ENCODE measurements around the gene IFNGR2.

Gene IFNGR2

DNA sequence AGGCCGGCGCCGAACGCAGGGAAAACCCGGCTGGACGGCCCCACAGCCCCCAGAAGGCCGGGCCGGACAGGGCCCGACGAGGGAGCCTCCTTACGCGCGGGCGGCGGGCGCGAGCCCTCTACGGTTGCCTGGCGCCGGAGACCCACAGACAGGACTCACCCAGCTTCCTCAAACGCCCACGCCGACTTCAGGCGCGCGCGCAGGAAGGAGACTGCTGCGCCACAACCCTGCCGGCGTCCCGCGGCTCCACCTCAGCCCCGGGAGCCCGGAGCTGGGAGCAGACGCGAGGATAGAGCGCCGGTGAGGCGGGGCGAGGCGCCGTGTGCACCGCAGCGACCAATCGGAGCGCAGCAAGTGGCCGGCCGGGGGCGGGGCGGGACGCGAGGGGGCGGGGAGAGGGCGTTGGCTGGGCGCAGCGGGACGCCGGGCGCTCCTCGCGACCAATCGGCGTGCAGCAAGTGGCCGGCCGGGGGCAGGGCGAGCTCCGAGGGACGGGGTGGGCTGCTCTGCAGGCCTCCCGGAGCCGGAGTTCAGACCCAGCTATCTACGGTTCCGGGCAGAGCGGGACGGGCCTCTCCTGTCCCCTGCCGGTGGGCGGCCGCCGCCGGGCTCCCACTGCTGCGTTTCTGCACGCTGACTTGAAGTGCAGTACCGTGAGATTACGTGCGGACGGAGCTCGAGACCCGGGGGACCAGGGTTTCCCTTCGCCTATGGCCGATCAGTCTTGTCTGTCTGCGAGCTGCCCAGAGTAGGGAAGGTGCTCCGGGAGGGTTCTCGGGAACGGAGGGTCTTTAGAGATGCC, 76.7 kb downstream of the IFNGR2 start, which contains the start of gene TMEM50B:
TMEM50B (minus strand) TSS at position 296 of the 802 bp plus-strand sequence. CDS start 11,089 bp downstream, outside the sequence.
- Histone ChIP-seq H2BK12ac (ENCODE audit: low read length) (peak within 1 kb of the TSS; percentile 3), H2BK15ac (ENCODE audit: low read length) (peak within 1 kb of the TSS; percentile 89), H3K79me1 (ENCODE audit: low read depth, low read length) (peaks cover 5% of the 10 kb centered on the region), H3K9ac (ENCODE audit: low read depth, low read length, poor library complexity) (peak within 1 kb of the TSS; percentile 91), H3K4me2 (ENCODE audit: insufficient read depth, low read length, poor library complexity, severe bottlenecking) (peak within 1 kb of the TSS; percentile 97), H3K14ac (ENCODE audit: low read length) (peak within 1 kb of the TSS; percentile 71), H3K4ac (ENCODE audit: low read length) (no peak within 1 kb of the TSS), H2AFZ (ENCODE audit: low read length) (peak within 1 kb of the TSS; percentile 93), H3K18ac (ENCODE audit: low read length) (peak within 1 kb of the TSS; percentile 98), H3K23ac (ENCODE audit: low read depth, low read length, poor library complexity) (peak within 1 kb of the TSS; percentile 99), H2BK120ac (ENCODE audit: low read depth, low read length) (no peak within 1 kb of the TSS), H3K36me3 (replicated peaks in 1 of 2; ENCODE audit: control insufficient read depth in 2 of 2, insufficient read depth in 2 of 2, low read length in 2 of 2) (peaks cover 0 to 3% of the 10 kb centered on the region in 2 donors), H4K8ac (ENCODE audit: low read depth, low read length) (peak within 1 kb of the TSS; percentile 17), H3K4me3 (ENCODE audit: low read length in 2 of 2) (peak within 1 kb of the TSS; percentile 75 to 99), H3K27me3 (ENCODE audit: control insufficient read depth in 3 of 3, insufficient read depth in 3 of 3, low read depth in 1 of 3, low read length in 3 of 3) (no peaks in the 10 kb centered on the region), H2BK5ac (ENCODE audit: low read length) (peak within 1 kb of the TSS; percentile 75), H3K4me1 (ENCODE audit: control insufficient read depth in 2 of 2, insufficient read depth in 1 of 2, low read depth in 1 of 2, low read length in 2 of 2) (peaks cover 0 to 6% of the 10 kb centered on the region in 2 donors), H4K91ac (ENCODE audit: low read depth, low read length, poor library complexity) (no peak within 1 kb of the TSS), H3K9me3 (replicated peaks in 1 of 2; ENCODE audit: control insufficient read depth in 2 of 2, insufficient read depth in 1 of 2, low read depth in 1 of 2, low read length in 2 of 2) (no peaks in the 10 kb centered on the region), H2AK5ac (ENCODE audit: low read depth, low read length) (no peak within 1 kb of the TSS), H3K27ac (replicated peaks; ENCODE audit: low read length) (peak within 1 kb of the TSS; percentile 90)
- no CpG with 5 or more reads among the region's 93 CpGs for WGBS, 2 donors (ENCODE audit: extremely low coverage in 2 of 2, insufficient read length in 2 of 2, insufficient replicate concordance in 1 of 2)
- peak; percentile 96 for DNase-seq (ENCODE audit: low spot score)

GRCh38 chr21:33480481-33481103, 77.4 kb downstream of the IFNGR2 start:
- Histone ChIP-seq H2AK5ac (ENCODE audit: low read depth, low read length) (no peak overlapping the region), H3K4me1 (ENCODE audit: control insufficient read depth in 2 of 2, insufficient read depth in 1 of 2, low read depth in 1 of 2, low read length in 2 of 2) (peaks cover 0 to 6% of the 10 kb centered on the region in 2 donors), H3K18ac (ENCODE audit: low read length) (peak overlapping the region; percentile 97), H3K79me1 (ENCODE audit: low read depth, low read length) (peaks cover 5% of the 10 kb centered on the region), H3K36me3 (replicated peaks in 1 of 2; ENCODE audit: control insufficient read depth in 2 of 2, insufficient read depth in 2 of 2, low read length in 2 of 2) (peaks cover 0 to 3% of the 10 kb centered on the region in 2 donors), H3K14ac (ENCODE audit: low read length) (no peak overlapping the region), H3K23ac (ENCODE audit: low read depth, low read length, poor library complexity) (peak overlapping the region; percentile 93), H3K4ac (ENCODE audit: low read length) (no peak overlapping the region), H3K27me3 (ENCODE audit: control insufficient read depth in 3 of 3, insufficient read depth in 3 of 3, low read depth in 1 of 3, low read length in 3 of 3) (no peaks in the 10 kb centered on the region), H4K91ac (ENCODE audit: low read depth, low read length, poor library complexity) (no peak overlapping the region), H3K4me3 (ENCODE audit: low read length in 2 of 2) (peak overlapping the region; percentile 75 to 86), H3K27ac (replicated peaks; ENCODE audit: low read length) (peak overlapping the region; percentile 90), H2AFZ (ENCODE audit: low read length) (peak overlapping the region; percentile 93), H2BK5ac (ENCODE audit: low read length) (peak overlapping the region; percentile 75), H3K4me2 (ENCODE audit: insufficient read depth, low read length, poor library complexity, severe bottlenecking) (peak overlapping the region; percentile 86), H2BK15ac (ENCODE audit: low read length) (no peak overlapping the region), H2BK120ac (ENCODE audit: low read depth, low read length) (no peak overlapping the region), H4K8ac (ENCODE audit: low read depth, low read length) (no peak overlapping the region), H3K9ac (ENCODE audit: low read depth, low read length, poor library complexity) (peak overlapping the region; percentile 84), H2BK12ac (ENCODE audit: low read length) (peak overlapping the region; percentile 3), H3K9me3 (replicated peaks in 1 of 2; ENCODE audit: control insufficient read depth in 2 of 2, insufficient read depth in 1 of 2, low read depth in 1 of 2, low read length in 2 of 2) (no peaks in the 10 kb centered on the region)
- no peak for DNase-seq (ENCODE audit: low spot score)
- no CpG with 5 or more reads among the region's 17 CpGs for WGBS, 2 donors (ENCODE audit: extremely low coverage in 2 of 2, insufficient read length in 2 of 2, insufficient replicate concordance in 1 of 2)

GRCh38 chr21:33481314-33481943, 78.2 kb downstream of the IFNGR2 start:
- no CpG with 5 or more reads among the region's 9 CpGs for WGBS, 2 donors (ENCODE audit: extremely low coverage in 2 of 2, insufficient read length in 2 of 2, insufficient replicate concordance in 1 of 2)
- H2BK15ac ChIP-seq (ENCODE audit: low read length) = peak overlapping the region; percentile 78
- no peak for DNase-seq (ENCODE audit: low spot score)

More at GRCh38 chr21:33481314-33481943, 78.2 kb downstream of the IFNGR2 start:
- Histone ChIP-seq H3K9ac (ENCODE audit: low read depth, low read length, poor library complexity) (no peak overlapping the region), H2AFZ (ENCODE audit: low read length) (no peak overlapping the region), H3K27ac (replicated peaks; ENCODE audit: low read length) (no peak overlapping the region), H3K18ac (ENCODE audit: low read length) (no peak overlapping the region), H4K91ac (ENCODE audit: low read depth, low read length, poor library complexity) (no peak overlapping the region), H2AK5ac (ENCODE audit: low read depth, low read length) (no peak overlapping the region), H3K36me3 (replicated peaks in 1 of 2; ENCODE audit: control insufficient read depth in 2 of 2, insufficient read depth in 2 of 2, low read length in 2 of 2) (peaks cover 0 to 3% of the 10 kb centered on the region in 2 donors), H3K14ac (ENCODE audit: low read length) (no peak overlapping the region), H3K4me1 (ENCODE audit: control insufficient read depth in 2 of 2, insufficient read depth in 1 of 2, low read depth in 1 of 2, low read length in 2 of 2) (peaks cover 0 to 6% of the 10 kb centered on the region in 2 donors), H3K79me1 (ENCODE audit: low read depth, low read length) (peaks cover 5% of the 10 kb centered on the region), H2BK120ac (ENCODE audit: low read depth, low read length) (no peak overlapping the region), H3K23ac (ENCODE audit: low read depth, low read length, poor library complexity) (peak overlapping the region; percentile 22), H3K4me3 (ENCODE audit: low read length in 2 of 2) (peak overlapping the region in 1 of 2 donors; percentile 64), H3K27me3 (ENCODE audit: control insufficient read depth in 3 of 3, insufficient read depth in 3 of 3, low read depth in 1 of 3, low read length in 3 of 3) (no peaks in the 10 kb centered on the region), H2BK12ac (ENCODE audit: low read length) (no peak overlapping the region), H4K8ac (ENCODE audit: low read depth, low read length) (no peak overlapping the region), H2BK5ac (ENCODE audit: low read length) (no peak overlapping the region), H3K4ac (ENCODE audit: low read length) (no peak overlapping the region), H3K4me2 (ENCODE audit: insufficient read depth, low read length, poor library complexity, severe bottlenecking) (no peak overlapping the region), H3K9me3 (replicated peaks in 1 of 2; ENCODE audit: control insufficient read depth in 2 of 2, insufficient read depth in 1 of 2, low read depth in 1 of 2, low read length in 2 of 2) (no peaks in the 10 kb centered on the region)
